AG09319 (cell line): ENCODE results near the gene MAP3K8.

Experiments used
- DNase-seq: peaks from one replicate; pipeline ENCODE4 v3.0.0-alpha.2; 2010; ENCODE audit warnings: low read depth; ENCODE audit errors: extremely low read depth
- TF ChIP-seq, protein P1 (sequence below): IDR thresholded peaks from 2 replicates; pipeline ENCODE4 v1.5.1; 2011; ENCODE audit warnings: low read depth, mild to moderate bottlenecking, inconsistent platforms, low read length, moderate library complexity

The MAP3K8 gene

GRCh38 chr10:30453764-30454527 is 20.0 kb downstream of the MAP3K8 start:
- TF ChIP-seq, protein P1, sequence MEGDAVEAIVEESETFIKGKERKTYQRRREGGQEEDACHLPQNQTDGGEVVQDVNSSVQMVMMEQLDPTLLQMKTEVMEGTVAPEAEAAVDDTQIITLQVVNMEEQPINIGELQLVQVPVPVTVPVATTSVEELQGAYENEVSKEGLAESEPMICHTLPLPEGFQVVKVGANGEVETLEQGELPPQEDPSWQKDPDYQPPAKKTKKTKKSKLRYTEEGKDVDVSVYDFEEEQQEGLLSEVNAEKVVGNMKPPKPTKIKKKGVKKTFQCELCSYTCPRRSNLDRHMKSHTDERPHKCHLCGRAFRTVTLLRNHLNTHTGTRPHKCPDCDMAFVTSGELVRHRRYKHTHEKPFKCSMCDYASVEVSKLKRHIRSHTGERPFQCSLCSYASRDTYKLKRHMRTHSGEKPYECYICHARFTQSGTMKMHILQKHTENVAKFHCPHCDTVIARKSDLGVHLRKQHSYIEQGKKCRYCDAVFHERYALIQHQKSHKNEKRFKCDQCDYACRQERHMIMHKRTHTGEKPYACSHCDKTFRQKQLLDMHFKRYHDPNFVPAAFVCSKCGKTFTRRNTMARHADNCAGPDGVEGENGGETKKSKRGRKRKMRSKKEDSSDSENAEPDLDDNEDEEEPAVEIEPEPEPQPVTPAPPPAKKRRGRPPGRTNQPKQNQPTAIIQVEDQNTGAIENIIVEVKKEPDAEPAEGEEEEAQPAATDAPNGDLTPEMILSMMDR, result no peak
- DNase-seq, result no peak

GRCh38 chr10:30454744-30455510 is 20.9 kb downstream of the MAP3K8 start:
- peak; percentile 82 for DNase-seq

DNA sequence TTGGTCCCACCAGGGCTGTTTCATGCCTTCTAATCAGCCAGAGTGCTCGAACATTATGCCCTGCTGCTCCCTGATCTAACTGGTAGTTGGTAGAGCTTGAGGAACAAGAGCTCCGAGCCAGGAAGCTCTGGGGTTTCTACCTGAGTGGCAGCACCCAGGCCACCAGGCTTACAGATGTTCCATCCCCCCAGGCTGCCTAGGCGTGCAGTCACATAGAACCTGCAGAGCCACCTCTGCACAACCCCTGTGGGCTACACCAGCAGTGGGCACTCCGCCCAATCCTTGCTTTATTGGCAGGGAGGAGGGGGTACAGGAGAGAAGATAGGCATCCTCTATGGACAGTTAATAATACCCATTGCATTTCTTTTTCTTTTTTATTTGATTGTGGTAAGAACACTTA is 21.8 kb downstream of the MAP3K8 start:
- no peak for DNase-seq
- TF ChIP-seq, protein P1, result no peak

More at GRCh38 chr10:30454744-30455510, 20.9 kb downstream of the MAP3K8 start:
- TF ChIP-seq, protein P1, result no peak

DNA sequence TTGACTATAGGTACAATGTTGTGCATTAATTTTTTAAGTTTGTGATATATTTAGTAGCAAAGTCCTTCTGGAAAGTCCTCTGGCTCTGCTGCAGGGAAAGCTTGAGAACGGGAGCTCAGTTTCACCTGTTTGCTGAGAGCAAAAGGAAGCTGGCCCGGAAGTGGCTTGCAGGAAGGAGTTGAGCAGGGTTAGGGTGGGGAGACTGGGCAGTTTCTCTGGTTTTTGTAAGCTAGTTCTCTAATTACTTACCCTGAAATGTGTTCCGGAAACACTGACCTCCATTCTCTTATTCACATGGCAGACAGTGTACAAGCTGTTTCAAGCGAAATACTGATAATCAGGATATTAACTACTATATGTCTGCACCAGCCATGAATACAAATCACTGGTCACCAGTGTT is 22.3 kb downstream of the MAP3K8 start:
- TF ChIP-seq, protein P1, result no peak
- no peak for DNase-seq

GRCh38 chr10:30459283-30459682 is 25.3 kb downstream of the MAP3K8 start:
- TF ChIP-seq, protein P1, result no peak
- no peak for DNase-seq

DNA sequence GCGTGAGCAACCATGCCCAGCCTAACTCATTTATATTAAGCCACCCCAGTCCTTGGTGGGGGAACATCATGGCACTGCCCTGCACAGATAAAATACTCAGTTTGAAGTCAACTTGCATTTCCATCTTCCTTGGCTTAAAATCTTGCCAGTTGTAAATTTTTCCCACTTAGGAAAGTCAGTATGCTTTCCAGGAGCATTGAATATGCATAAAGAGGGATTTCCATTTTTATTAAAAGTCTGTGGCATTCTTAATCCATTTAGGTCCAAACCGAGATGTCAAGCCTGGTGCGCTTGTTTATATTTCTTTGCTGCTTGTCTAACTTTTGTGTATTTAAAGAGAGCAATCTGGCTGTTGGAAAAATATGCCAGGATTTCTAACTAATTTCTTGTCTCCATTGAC is 26.1 kb downstream of the MAP3K8 start:
- DNase-seq, result no peak
- TF ChIP-seq, protein P1, result no peak

GRCh38 chr10:30462513-30462912 is 28.5 kb downstream of the MAP3K8 start:
- TF ChIP-seq, protein P1, result no peak
- DNase-seq, result no peak
